Endothelial cell of umbilical vein (primary cell): ENCODE measurements around the gene SRPK2. TPM values are rescaled to one million over a fixed set of nuclear protein-coding genes. Genes with fewer than 3 reads are reported as not detected.
A peak's percentile ranks its signal among the peaks of the same experiment; 100 is the strongest.

Experiments
- BruUV-seq: library from RNA; stranded (reverse); fragments of 400-500 nt; replicated peaks from 2 replicates; lab custom pipeline; 2021; lab: Mats Ljungman, UMichigan
- CTCF ChIA-PET: fragments of 300-600, 350-600 bp; sonication (Branson Sonifier 250); formaldehyde crosslinking; loops from one replicate; lab custom pipeline; 2021; ENCODE audit warnings: antibody characterized with exemption, inconsistent platforms; lab: Charles Lee
- POLR2A ChIA-PET: fragments of 300-600, 350-600 bp; sonication (Branson Sonifier 250); formaldehyde crosslinking; loops from one replicate; lab custom pipeline; 2021; ENCODE audit warnings: antibody characterized with exemption, inconsistent platforms; lab: Charles Lee
- DNase-seq: peaks from one replicate; pipeline ENCODE4 v3.0.0-alpha.2; 2011; ENCODE audit warnings: low read depth, low spot score
- FAIRE-seq: peaks from 2 replicates; lab custom pipeline; 2011; peaks lifted over from hg19 to GRCh38; lab: Jason Lieb, UNC
- H2AFZ ChIP-seq: 2 replicates; pipeline ENCODE4 v1.6.0; 2012; ENCODE audit warnings: low read depth, low read length, control low read depth, inconsistent platforms
- H3K27ac ChIP-seq: 2 replicates; pipeline ENCODE4 v1.5.1; 2011; ENCODE audit warnings: low read depth, mild to moderate bottlenecking, control low read depth, low read length, moderate library complexity; ENCODE audit not compliant: insufficient read depth
- H3K27me3 ChIP-seq, 2 experiments: 2 replicates each; pipeline versions ENCODE4 v1.6.0 to v1.6.1; 2011; ENCODE audit warnings: low read length in 2 of 2, mixed read lengths in 1 of 2; ENCODE audit not compliant: control insufficient read depth in 2 of 2, insufficient read depth in 2 of 2
- H3K36me3 ChIP-seq, 2 experiments: 2 replicates in 1 of 2; 3 replicates in 1 of 2; pipeline ENCODE4 v1.5.1; 2011; ENCODE audit warnings: low read length in 2 of 2, mild to moderate bottlenecking in 1 of 2, moderate library complexity in 1 of 2; ENCODE audit not compliant: control insufficient read depth in 2 of 2, insufficient read depth in 2 of 2; ENCODE audit errors: extremely low read depth in 1 of 2
- H3K4me1 ChIP-seq: 3 replicates; pipeline ENCODE4 v1.5.1; 2011; ENCODE audit warnings: mild to moderate bottlenecking, low read length; ENCODE audit not compliant: control insufficient read depth, insufficient read depth; ENCODE audit errors: extremely low read depth
- H3K4me2 ChIP-seq: 2 replicates; pipeline ENCODE4 v1.6.1; 2011; ENCODE audit warnings: low read length, control low read depth, mixed read lengths; ENCODE audit not compliant: insufficient read depth
- H3K4me3 ChIP-seq, 3 experiments: fragments of 200-600 bp in 1 of 3; sonication (generic), shearing (Covaris generic) in 1 of 3; replicated peaks in 1 of 3; 2 replicates each; pipeline ENCODE4 v1.5.1; 2011 to 2016; ENCODE audit warnings: control low read depth in 3 of 3, low read length in 3 of 3, mild to moderate bottlenecking in 2 of 3, inconsistent platforms in 1 of 3, low read depth in 1 of 3, moderate library complexity in 1 of 3; ENCODE audit not compliant: insufficient read depth in 1 of 3
- H3K79me2 ChIP-seq: 2 replicates; pipeline ENCODE4 v1.6.0; 2012; ENCODE audit warnings: low read length, inconsistent platforms; ENCODE audit not compliant: control insufficient read depth, insufficient read depth
- H3K9ac ChIP-seq: replicated peaks from 2 replicates; pipeline ENCODE3; 2011; ENCODE audit warnings: low read length, control low read depth; ENCODE audit not compliant: insufficient read depth; ENCODE audit errors: extremely low read depth
- H3K9me1 ChIP-seq: replicated peaks from 3 replicates; pipeline ENCODE4 v1.6.0; 2011; ENCODE audit warnings: mild to moderate bottlenecking, low read length; ENCODE audit not compliant: control insufficient read depth, insufficient read depth; ENCODE audit errors: extremely low read depth
- H3K9me3 ChIP-seq: replicated peaks from 2 replicates; pipeline ENCODE4 v1.5.1; 2012; ENCODE audit warnings: low read length, inconsistent platforms; ENCODE audit not compliant: control insufficient read depth, insufficient read depth
- H4K20me1 ChIP-seq: replicated peaks from 2 replicates; pipeline ENCODE3; 2011; ENCODE audit warnings: mild to moderate bottlenecking, low read length; ENCODE audit not compliant: control insufficient read depth, insufficient read depth; ENCODE audit errors: extremely low read depth
- CTCF ChIP-seq, 2 donors: IDR thresholded peaks; 1 replicate in 1 of 2; 2 replicates in 1 of 2; pipeline ENCODE4 v1.5.1; 2011; ENCODE audit warnings: low read length in 2 of 2, mild to moderate bottlenecking in 2 of 2, moderate library complexity in 2 of 2, control low read depth in 1 of 2, inconsistent platforms in 1 of 2, low read depth in 1 of 2; ENCODE audit not compliant: insufficient read depth in 1 of 2; ENCODE audit errors: extremely low read depth in 1 of 2
- EZH2 ChIP-seq: IDR thresholded peaks from 2 replicates; pipeline ENCODE4 v1.6.1; 2012; ENCODE audit warnings: borderline replicate concordance, low read depth, mild to moderate bottlenecking, moderate library complexity, low read length, inconsistent platforms; ENCODE audit not compliant: severe bottlenecking
- FOS ChIP-seq: IDR thresholded peaks from 2 replicates; pipeline ENCODE4 v1.6.1; 2011; ENCODE audit warnings: mild to moderate bottlenecking, low read length, moderate library complexity, borderline replicate concordance; ENCODE audit not compliant: insufficient read depth
- GATA2 ChIP-seq: IDR thresholded peaks from 2 replicates; pipeline ENCODE4 v1.7.0; 2011; ENCODE audit warnings: low read depth, mild to moderate bottlenecking, moderate library complexity, mixed read lengths, low read length; ENCODE audit not compliant: insufficient read length, insufficient read depth
- JUN ChIP-seq: IDR thresholded peaks from 2 replicates; pipeline ENCODE4 v1.6.1; 2011; ENCODE audit warnings: borderline replicate concordance, low read depth; ENCODE audit not compliant: insufficient read length, insufficient read depth
- MYC ChIP-seq: IDR thresholded peaks from one replicate; pipeline ENCODE4 v1.6.1; 2011; ENCODE audit warnings: mild to moderate bottlenecking, low read depth, low read length
- POLR2A ChIP-seq: IDR thresholded peaks from 2 replicates; pipeline ENCODE4 v1.6.1; 2012; ENCODE audit warnings: low read depth, mild to moderate bottlenecking, control low read depth, low read length
- POLR2AphosphoS5 ChIP-seq: IDR thresholded peaks from 2 replicates; pipeline ENCODE4 v1.6.1; 2012; ENCODE audit warnings: low read depth, mild to moderate bottlenecking, control low read depth, low read length, moderate library complexity; ENCODE audit not compliant: insufficient read depth
- dilution Hi-C: fragments of 300-500 bp; cut with MboI; formaldehyde crosslinking; loops from one replicate; pipeline ENCODE4 v1.15.0; 2019; ENCODE audit warnings: low sequenced_read_pairs; ENCODE audit not compliant: extremely low pct_ligation_motif_present
- intact Hi-C: fragments of 100-400 bp; cut with micrococcal nuclease; formaldehyde crosslinking; loops from one replicate; pipeline ENCODE4 v1.10.0; 2022
- polyA plus RNA-seq, 4 experiments: library from polyadenylated mRNA; depleted of rRNA in 3 of 4; stranded (reverse) in 3 of 4; unstranded in 1 of 4; fragments of >200 nt; gene quantifications; 2 replicates each; pipeline versions ENCODE4 v1.2.1 to v1.2.3, GENCODE V29; 2011 to 2012; ENCODE audit warnings: missing spikeins in 1 of 4
- total RNA-seq: library from RNA; stranded (reverse); gene quantifications from 2 replicates; pipeline ENCODE4 v1.2.3, GENCODE V29; 2021

Gene SRPK2
- total and polyA plus RNA-seq, 2 donors (not counting 3 experiments of a cell fraction or from before 2014, with no cell fraction given), result 13.4 to 55.2 TPM

- no peak overlapping the region for H3K27ac ChIP-seq
- intact Hi-C loops, result no loop called here
- H3K79me2 ChIP-seq, result peaks cover 34% of the 10 kb centered on the region
- H3K36me3 ChIP-seq, result no peaks in the 10 kb centered on the region
- H3K27me3 ChIP-seq, result no peaks in the 10 kb centered on the region
- DNase-seq (no peak), FAIRE-seq (no peak)
- dilution Hi-C loops, result no loop called here
- H3K4me2 ChIP-seq, result no peak overlapping the region
- ChIA-PET CTCF (interaction anchor here (0.7 to 0.9 kb wide), 2 partner anchors 10 to 184 kb away, joined by 3 to 5 read pairs; no protein-coding TSS in a partner anchor), POLR2A (no interaction called here)
- H3K9me1 ChIP-seq, result no peaks in the 10 kb centered on the region
- H2AFZ ChIP-seq, result no peak overlapping the region
- H3K4me1 ChIP-seq, result peaks cover 4% of the 10 kb centered on the region
- TF ChIP-seq EZH2, result no peak
- no TSS peak for BruUV-seq
- peaks cover 19% of the 10 kb centered on the region for H4K20me1 ChIP-seq
- H3K4me3 ChIP-seq, result no peak overlapping the region
- no peak overlapping the region for H3K9ac ChIP-seq
- no peaks in the 10 kb centered on the region for H3K9me3 ChIP-seq
Measured at GRCh38 chr7:105245398-105246114, 143.2 kb downstream of the SRPK2 start.

GRCh38 chr7:105244594-105244993, 144.1 kb downstream of the SRPK2 start:
- no peaks in the 10 kb centered on the region for H3K9me3 ChIP-seq
- H3K4me3 ChIP-seq, result no peak overlapping the region
- H3K9ac ChIP-seq, result no peak overlapping the region
- peaks cover 36% of the 10 kb centered on the region for H3K79me2 ChIP-seq
- no peak overlapping the region for H3K27ac ChIP-seq
- BruUV-seq, result no TSS peak
- H3K36me3 ChIP-seq, result no peaks in the 10 kb centered on the region
- TF ChIP-seq GATA2 (no peak), CTCF (IDR thresholded peaks at IDR 0.05; ENCODE audit: extremely low read depth in 1 of 2, insufficient read depth in 1 of 2, low read depth in 1 of 2, low read length in 2 of 2) (no peak), MYC (no peak), POLR2A (no peak), JUN (no peak), POLR2AphosphoS5 (no peak), FOS (no peak)
- POLR2A ChIA-PET, result interaction anchor here (0.6 kb wide), 1 partner anchor 15 kb away, joined by 3 read pairs; no protein-coding TSS in a partner anchor
- peak overlapping the region; percentile 17 for H2AFZ ChIP-seq
- H3K4me2 ChIP-seq, result no peak overlapping the region
- peaks cover 4% of the 10 kb centered on the region for H3K4me1 ChIP-seq
- dilution Hi-C loops (no loop called here), intact Hi-C loops (no loop called here)
- peak; percentile 65 for DNase-seq
- FAIRE-seq, result no peak
- H4K20me1 ChIP-seq, result peaks cover 18% of the 10 kb centered on the region
- H3K9me1 ChIP-seq, result no peaks in the 10 kb centered on the region
- CTCF ChIA-PET, result no interaction called here
- H3K27me3 ChIP-seq, result no peaks in the 10 kb centered on the region
